OCI-LY1 (cell line): ENCODE data around the gene BFSP1.

Experiments used
- H2AFZ ChIP-seq: fragments of 200-600 bp; sonication (generic), shearing (Covaris generic); 2 replicates; pipeline ENCODE4 v1.6.0; 2014; ENCODE audit warnings: antibody characterized with exemption, mild to moderate bottlenecking, low read length
- H3F3A ChIP-seq: fragments of 200-600 bp; sonication (generic), shearing (Covaris generic); 2 replicates; pipeline ENCODE4 v1.6.0; 2014; ENCODE audit warnings: mild to moderate bottlenecking, antibody characterized with exemption, low read length, moderate library complexity; ENCODE audit not compliant: insufficient read depth
- H3K27ac ChIP-seq: fragments of 200-600 bp; sonication (generic); 2 replicates; pipeline ENCODE4 v1.5.1; 2014; ENCODE audit warnings: low read length, mixed run types, mild to moderate bottlenecking, low read depth; ENCODE audit not compliant: poor library complexity, severe bottlenecking
- H3K27me3 ChIP-seq: fragments of 200-600 bp; sonication (generic); 2 replicates; pipeline ENCODE4 v1.6.0; 2014; ENCODE audit warnings: antibody characterized with exemption, mild to moderate bottlenecking, low read length, moderate library complexity; ENCODE audit not compliant: insufficient read depth
- H3K36me3 ChIP-seq: fragments of 200-600 bp; sonication (generic); 2 replicates; pipeline ENCODE4 v1.6.1; 2014; ENCODE audit warnings: mild to moderate bottlenecking, antibody characterized with exemption, low read length, moderate library complexity, mixed read lengths; ENCODE audit not compliant: insufficient read depth
- H3K4me1 ChIP-seq: fragments of 200-600 bp; sonication (generic); 2 replicates; pipeline ENCODE4 v1.5.1; 2014; ENCODE audit warnings: mild to moderate bottlenecking, low read length, moderate library complexity; ENCODE audit not compliant: insufficient read depth, severe bottlenecking
- H3K4me2 ChIP-seq: fragments of 200-600 bp; sonication (generic), shearing (Covaris generic); 2 replicates; pipeline ENCODE4 v1.6.1; 2014; ENCODE audit warnings: low read length
- H3K4me3 ChIP-seq: fragments of 200-600 bp; sonication (generic); 2 replicates; pipeline ENCODE4 v1.5.1; 2014; ENCODE audit warnings: low read length, low read depth, mild to moderate bottlenecking, mixed read lengths; ENCODE audit not compliant: poor library complexity, severe bottlenecking
- H3K79me2 ChIP-seq: fragments of 200-600 bp; shearing (Covaris generic); 2 replicates; pipeline ENCODE4 v1.6.1; 2016; ENCODE audit warnings: mixed run types, low read length, mixed read lengths; ENCODE audit not compliant: insufficient read depth
- H3K9ac ChIP-seq: fragments of 200-600 bp; sonication (generic), shearing (Covaris generic); 2 replicates; pipeline ENCODE4 v1.6.1; 2014; ENCODE audit warnings: mild to moderate bottlenecking, low read length, mixed read lengths
- H3K9me2 ChIP-seq: fragments of 200-600 bp; sonication (generic), shearing (Covaris generic); 2 replicates; pipeline ENCODE4 v1.6.1; 2014; ENCODE audit warnings: low read depth, mild to moderate bottlenecking, low read length, mixed read lengths
- H3K9me3 ChIP-seq: fragments of 200-600 bp; shearing (Covaris generic); 2 replicates; pipeline ENCODE4 v1.6.1; 2014; ENCODE audit warnings: low read length, mixed read lengths
- H4K20me1 ChIP-seq: fragments of 200-600 bp; sonication (generic), shearing (Covaris generic); 2 replicates; pipeline ENCODE4 v1.6.0; 2016; ENCODE audit warnings: mild to moderate bottlenecking, low read length; ENCODE audit not compliant: insufficient read depth
- CTCF ChIP-seq: fragments of 200-600 bp; sonication (generic), shearing (Covaris generic); IDR thresholded peaks from 2 replicates; pipeline ENCODE4 v1.5.1; 2017; ENCODE audit warnings: mild to moderate bottlenecking, antibody characterized with exemption, low read length, moderate library complexity, mixed read lengths
- EZH2 ChIP-seq: fragments of 200-600 bp; sonication (generic), shearing (Covaris generic); IDR thresholded peaks from 2 replicates; pipeline ENCODE4 v1.8.0; 2017; ENCODE audit warnings: borderline replicate concordance, mixed run types, mild to moderate bottlenecking, antibody characterized with exemption, low read length, moderate library complexity, mixed read lengths

Gene BFSP1

DNA sequence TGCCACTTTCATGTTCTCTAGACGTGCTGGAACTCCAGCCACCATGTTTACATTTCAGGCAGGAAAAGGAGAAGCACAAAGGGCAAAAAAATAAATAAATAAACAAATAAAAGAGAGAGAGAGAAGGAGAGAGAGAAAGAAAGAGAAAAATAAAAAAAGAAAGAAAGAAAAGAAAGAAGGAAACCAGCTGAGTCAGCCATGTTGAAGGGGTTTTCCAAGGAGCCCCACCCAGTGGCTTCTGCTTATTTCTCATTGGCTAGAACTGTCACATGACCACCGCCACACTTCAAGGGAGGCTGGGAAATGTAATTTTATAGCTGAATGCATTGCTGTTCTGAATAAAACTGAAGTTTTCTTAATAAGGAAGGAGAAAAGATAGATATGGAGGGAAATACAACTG is 71.1 kb downstream of the BFSP1 start:
- Histone ChIP-seq H3K4me1 (no peaks in the 10 kb centered on the region), H3K36me3 (no peaks in the 10 kb centered on the region), H3K27me3 (peaks cover 1% of the 10 kb centered on the region; the same call in 1 of the 2 replicates), H2AFZ (peak overlapping the region; percentile 94), H3K79me2 (no peaks in the 10 kb centered on the region), H4K20me1 (no peaks in the 10 kb centered on the region), H3F3A (no peaks in the 10 kb centered on the region), H3K9ac (no peak overlapping the region), H3K27ac (no peak overlapping the region), H3K4me3 (peak overlapping the region; percentile 16), H3K4me2 (no peak overlapping the region), H3K9me2 (no peaks in the 10 kb centered on the region), H3K9me3 (no peaks in the 10 kb centered on the region)
- TF ChIP-seq CTCF: no peak
- no peak for TF ChIP-seq EZH2

- Histone ChIP-seq H2AFZ (no peak overlapping the region), H3K79me2 (no peaks in the 10 kb centered on the region), H3K27me3 (peaks cover 8% of the 10 kb centered on the region; the same call in 1 of the 2 replicates), H3K9me2 (no peaks in the 10 kb centered on the region), H3K4me1 (no peaks in the 10 kb centered on the region), H3K4me3 (no peak overlapping the region), H3K36me3 (no peaks in the 10 kb centered on the region), H3K9me3 (no peaks in the 10 kb centered on the region), H3K9ac (no peak overlapping the region), H3K4me2 (no peak overlapping the region), H3F3A (no peaks in the 10 kb centered on the region), H3K27ac (no peak overlapping the region), H4K20me1 (no peaks in the 10 kb centered on the region)
- TF ChIP-seq EZH2 (no peak), CTCF (no peak)
These were observed 73.5 kb downstream of the BFSP1 start for GRCh38 chr20:17457588-17458190.

GRCh38 chr20:17457079-17457478 is 74.1 kb downstream of the BFSP1 start:
- no peaks in the 10 kb centered on the region for H3K9me3 ChIP-seq
- H3K27me3 ChIP-seq: peaks cover 11% of the 10 kb centered on the region; the same call in 1 of the 2 replicates
- no peak overlapping the region for H2AFZ ChIP-seq
- H3K4me2 ChIP-seq: no peak overlapping the region
- no peaks in the 10 kb centered on the region for H3F3A ChIP-seq
- TF ChIP-seq EZH2: no peak
- no peak for TF ChIP-seq CTCF
- no peaks in the 10 kb centered on the region for H4K20me1 ChIP-seq
- no peaks in the 10 kb centered on the region for H3K36me3 ChIP-seq
- H3K79me2 ChIP-seq: no peaks in the 10 kb centered on the region
- no peak overlapping the region for H3K4me3 ChIP-seq
- H3K9ac ChIP-seq: no peak overlapping the region
- no peak overlapping the region for H3K27ac ChIP-seq
- no peaks in the 10 kb centered on the region for H3K4me1 ChIP-seq
- H3K9me2 ChIP-seq: no peaks in the 10 kb centered on the region
